Keratinocyte (primary cell): ENCODE data around the gene MPP1.

Experiments used
- EZH2 ChIP-seq: IDR thresholded peaks from one replicate; pipeline ENCODE4 v1.6.1; 2012; ENCODE audit warnings: inconsistent platforms, mild to moderate bottlenecking, low read length, moderate library complexity
- TF ChIP-seq, protein P1 (sequence below), 3 experiments: IDR thresholded peaks in 1 of 3; conservative IDR thresholded peaks in 1 of 3; optimal IDR thresholded peaks in 1 of 3; 2 replicates in 2 of 3; 3 replicates in 1 of 3; pipeline versions ENCODE3 to v1.5.1; 2011; ENCODE audit warnings: low read length in 3 of 3, mild to moderate bottlenecking in 3 of 3, moderate library complexity in 2 of 3, control low read depth in 1 of 3, inconsistent platforms in 1 of 3; ENCODE audit not compliant: insufficient read depth in 2 of 3; ENCODE audit errors: extremely low read depth in 1 of 3

DNA sequence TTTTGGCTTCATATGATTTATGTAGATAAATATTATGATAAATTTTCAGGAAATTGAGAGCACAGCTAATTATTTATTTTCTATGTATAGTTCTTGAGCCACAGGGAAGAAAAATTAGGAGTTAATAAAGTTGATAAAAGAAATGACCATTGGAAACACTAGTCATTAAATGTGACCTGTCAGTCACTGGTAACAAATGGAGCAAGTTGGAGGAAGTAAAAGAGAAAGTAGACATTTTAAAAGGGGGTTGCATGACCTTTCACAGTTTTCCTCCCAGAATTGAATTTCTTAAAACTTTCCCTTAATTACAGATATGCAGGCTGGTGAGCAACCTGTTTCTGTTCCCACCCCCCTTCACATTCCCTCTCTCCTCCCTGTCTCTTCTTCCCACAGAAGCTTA lies 23.8 kb upstream of the MPP1 start:
- no peak for TF ChIP-seq EZH2
- TF ChIP-seq, protein P1, sequence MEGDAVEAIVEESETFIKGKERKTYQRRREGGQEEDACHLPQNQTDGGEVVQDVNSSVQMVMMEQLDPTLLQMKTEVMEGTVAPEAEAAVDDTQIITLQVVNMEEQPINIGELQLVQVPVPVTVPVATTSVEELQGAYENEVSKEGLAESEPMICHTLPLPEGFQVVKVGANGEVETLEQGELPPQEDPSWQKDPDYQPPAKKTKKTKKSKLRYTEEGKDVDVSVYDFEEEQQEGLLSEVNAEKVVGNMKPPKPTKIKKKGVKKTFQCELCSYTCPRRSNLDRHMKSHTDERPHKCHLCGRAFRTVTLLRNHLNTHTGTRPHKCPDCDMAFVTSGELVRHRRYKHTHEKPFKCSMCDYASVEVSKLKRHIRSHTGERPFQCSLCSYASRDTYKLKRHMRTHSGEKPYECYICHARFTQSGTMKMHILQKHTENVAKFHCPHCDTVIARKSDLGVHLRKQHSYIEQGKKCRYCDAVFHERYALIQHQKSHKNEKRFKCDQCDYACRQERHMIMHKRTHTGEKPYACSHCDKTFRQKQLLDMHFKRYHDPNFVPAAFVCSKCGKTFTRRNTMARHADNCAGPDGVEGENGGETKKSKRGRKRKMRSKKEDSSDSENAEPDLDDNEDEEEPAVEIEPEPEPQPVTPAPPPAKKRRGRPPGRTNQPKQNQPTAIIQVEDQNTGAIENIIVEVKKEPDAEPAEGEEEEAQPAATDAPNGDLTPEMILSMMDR (optimal IDR thresholded peaks at IDR 0.05 in 1 of 3, IDR thresholded peaks at IDR 0.05 in 1 of 3, conservative IDR thresholded peaks at IDR 0.05 in 1 of 3; ENCODE audit: extremely low read depth in 1 of 3, insufficient read depth in 2 of 3, low read length in 3 of 3) = no peak
